SW480 (cell line): Measurements from ENCODE around the gene C1QL2.
A peak's percentile ranks its signal among the peaks of the same experiment; 100 is the strongest.

ENCODE experiments used
- DNase-seq: peaks from one replicate; pipeline ENCODE4 v3.0.0-alpha.2; 2016; ENCODE audit warnings: low spot score

Gene C1QL2

DNA sequence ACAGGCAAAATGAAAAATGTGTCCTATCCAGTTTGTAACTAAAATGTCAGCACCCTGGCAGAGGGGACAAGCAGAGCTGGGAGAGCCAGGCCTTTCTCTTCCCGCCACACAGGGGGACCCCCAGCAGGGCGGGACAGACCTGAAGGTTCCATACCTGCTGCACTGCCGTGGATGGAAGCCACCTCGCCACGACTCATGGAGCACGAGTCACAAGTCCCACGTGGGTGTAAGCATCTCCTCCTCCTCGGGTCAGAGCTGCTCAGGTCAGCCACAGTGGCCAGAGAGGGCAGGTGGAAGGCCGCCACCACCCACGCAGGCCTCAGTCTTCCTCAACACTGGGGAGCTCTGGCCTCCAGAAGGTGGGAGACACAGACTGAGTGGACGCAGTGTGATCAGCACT, 21.0 kb downstream of the C1QL2 start:
- no peak for DNase-seq

DNA sequence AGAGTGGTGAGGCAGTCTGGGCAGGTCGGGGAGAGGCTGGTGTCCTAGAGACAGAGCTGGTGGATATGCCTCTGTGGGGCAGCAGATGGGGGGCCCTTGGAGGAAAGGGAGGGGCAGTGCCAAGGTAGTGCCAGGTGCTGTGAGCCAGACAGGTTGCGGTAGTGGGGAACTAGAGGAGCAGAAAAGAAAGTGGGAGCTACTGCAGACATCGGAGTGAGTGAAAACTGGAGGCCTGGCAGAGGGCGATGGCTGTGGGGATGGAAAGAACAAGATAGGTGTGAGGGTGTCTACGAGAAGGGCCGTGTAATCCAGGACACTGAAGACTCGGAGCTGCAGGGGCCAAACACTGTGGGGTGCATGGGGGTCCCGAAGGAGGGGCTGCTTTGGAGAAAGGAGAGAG, 21.7 kb downstream of the C1QL2 start:
- no peak for DNase-seq

DNA sequence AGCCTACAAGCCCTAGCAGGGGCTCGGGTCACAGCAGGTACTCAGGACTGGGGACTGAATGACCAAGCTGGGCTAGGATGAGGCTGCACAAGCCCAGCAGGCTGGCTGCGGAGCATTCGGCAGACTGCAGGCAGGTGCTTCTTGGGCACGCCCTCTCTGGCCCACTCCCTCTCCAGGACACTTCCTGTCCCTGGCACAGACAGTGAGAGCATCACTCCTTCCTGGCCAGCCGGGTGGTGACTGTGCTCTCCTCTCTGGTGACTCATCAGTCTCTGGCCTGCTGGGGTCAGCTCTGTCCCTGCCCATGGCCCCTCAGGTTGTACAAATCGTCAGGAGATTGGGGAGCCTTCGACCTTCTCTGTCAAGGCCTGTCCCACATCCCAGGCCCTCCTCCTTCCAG, 22.5 kb downstream of the C1QL2 start:
- DNase-seq: peak; percentile 64

DNA sequence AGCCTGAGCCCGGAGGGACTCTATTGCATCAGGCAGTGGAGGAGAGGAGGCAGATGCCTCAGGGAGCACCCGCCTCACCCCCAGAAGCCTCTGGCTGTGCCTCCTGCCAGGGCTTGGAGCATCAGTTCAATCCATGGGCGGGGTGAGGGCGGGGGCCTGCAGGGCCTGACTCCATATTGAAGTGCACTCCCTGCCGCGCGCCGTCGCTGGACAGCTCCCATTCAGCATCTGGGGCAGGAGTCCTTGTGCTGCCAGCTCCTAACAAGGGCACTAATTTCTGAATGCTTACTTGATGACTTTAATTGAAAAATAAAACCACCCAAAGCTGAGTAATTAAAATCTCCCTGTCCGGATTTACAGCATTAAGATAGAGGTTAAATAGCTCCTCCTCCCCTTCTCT, 23.8 kb downstream of the C1QL2 start:
- no peak for DNase-seq

DNA sequence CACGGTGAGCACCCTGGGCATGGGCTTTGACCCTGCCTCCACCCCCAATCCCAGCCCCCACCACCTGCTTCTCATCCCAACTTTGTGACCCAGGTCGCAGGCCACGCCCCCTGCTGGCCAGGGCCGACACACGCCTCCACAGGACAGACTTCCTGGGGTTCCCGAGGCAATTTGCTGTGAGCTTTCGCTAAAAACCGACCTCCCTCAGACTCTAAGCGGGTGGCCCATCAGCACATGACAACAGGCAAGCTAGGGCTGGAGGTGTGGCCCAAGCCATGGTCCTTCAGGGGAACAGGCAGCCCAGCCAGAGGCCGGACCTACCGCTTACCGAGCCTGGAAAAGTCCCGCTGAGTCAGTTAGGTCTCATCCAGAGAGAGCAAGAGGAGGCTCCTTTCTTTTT, 31.9 kb downstream of the C1QL2 start:
- DNase-seq: no peak

DNA sequence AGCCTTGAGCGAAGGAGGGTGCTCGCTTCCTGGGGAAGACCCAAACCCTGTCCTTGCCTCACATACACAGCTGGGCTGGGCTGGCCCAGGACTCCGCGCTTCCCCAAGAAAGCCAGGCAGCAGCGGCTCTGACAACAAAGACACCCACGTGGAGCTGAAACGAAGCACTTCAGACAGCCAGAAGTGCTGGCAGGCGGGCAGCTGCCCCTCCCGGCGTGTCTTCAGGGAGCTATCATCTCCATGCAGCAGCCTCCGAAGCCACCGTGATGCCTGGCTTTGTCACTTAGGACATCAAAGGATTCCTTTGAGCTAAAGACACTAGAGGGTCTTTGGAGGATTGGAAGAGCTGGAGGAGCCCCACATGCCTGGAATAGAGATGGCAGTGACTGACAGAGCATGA, 35.2 kb downstream of the C1QL2 start:
- no peak for DNase-seq

DNA sequence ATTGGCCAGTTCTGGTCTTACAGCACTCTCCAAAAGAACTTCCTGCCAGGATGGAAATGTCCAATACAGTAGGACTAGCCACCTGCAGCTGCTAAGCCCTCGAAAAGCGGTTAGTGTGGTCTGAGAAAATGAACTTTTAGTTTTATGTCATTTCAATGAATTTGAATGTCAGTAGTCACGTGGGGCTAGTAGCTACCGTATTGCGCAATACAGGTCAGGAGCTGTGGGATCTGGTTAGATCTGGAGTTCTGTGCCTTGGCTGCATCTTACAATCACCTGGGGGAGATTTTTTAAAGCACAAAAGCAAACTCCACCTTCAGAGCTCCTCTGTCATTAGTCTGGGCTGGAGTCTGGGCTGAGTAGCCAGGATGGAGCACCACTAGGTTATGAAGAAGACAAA, 35.9 kb downstream of the C1QL2 start:
- DNase-seq: no peak

DNA sequence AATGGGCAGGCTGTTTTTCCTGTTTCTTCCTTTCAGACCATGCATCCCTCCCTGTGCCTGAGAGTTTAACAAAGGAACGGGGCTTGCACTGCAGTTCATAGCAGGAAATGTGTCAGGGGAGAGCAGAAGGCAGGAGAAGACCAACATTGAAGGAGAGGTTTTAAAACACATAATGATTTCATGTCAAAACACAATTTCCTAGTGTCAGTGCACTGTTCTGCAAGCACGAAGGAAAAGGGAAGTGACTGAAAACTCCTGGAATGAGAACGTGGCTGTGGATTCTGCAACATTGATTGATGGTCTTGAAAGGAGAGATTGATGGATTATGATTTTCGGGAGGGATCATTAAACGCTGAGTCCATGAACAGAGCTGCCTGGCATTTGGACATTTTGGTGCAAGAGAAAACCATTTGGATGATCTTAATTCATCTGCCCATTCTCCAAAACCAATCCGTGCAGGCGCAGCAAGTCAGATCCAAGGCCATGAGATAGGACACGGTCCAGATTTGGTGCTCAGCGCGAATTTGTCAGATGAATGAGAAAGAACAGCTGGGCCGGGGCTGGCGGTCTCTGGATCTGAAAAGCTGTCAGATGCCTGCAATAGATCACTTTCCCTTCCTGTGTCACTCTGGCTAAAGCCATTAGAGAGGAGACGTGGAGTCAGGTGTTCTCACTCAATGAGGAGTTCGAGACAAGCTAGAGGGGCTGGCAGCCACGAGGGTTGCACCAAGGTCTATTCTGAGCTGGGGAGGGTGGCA, 38.4 kb downstream of the C1QL2 start:
- no peak for DNase-seq

DNA sequence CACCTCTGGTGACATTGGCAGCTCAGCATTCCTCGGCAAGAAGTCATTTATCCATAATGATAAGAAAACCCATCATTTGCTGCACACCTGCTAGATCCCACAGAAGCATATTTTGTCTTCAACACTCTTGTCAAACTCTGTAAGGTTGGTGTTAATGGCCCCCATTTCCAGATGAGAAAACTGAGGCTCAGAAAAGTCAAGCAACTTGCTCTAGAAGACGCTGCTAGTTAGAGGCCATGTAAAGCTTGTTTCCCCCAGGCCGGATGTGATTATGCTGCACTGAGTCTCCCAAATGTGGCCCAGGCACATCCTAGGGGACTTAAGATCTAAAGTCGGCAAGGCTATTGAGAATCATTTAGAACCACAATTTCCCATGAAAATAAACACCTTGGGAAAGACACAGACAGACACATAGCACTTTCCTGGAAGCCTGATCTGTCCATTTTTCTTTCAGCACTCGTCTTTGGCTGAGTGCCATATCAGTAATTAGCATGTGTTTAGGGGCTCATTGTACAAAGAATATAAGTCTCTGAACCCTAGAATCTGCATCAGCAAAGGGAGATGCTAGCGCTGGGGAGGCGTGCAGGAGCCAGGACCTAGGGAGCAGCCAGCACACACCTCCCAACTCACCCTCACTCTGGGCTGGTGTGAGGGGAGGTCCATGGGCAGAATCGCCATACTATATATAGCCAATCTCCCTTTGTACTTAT, 39.3 kb downstream of the C1QL2 start:
- DNase-seq: no peak

DNA sequence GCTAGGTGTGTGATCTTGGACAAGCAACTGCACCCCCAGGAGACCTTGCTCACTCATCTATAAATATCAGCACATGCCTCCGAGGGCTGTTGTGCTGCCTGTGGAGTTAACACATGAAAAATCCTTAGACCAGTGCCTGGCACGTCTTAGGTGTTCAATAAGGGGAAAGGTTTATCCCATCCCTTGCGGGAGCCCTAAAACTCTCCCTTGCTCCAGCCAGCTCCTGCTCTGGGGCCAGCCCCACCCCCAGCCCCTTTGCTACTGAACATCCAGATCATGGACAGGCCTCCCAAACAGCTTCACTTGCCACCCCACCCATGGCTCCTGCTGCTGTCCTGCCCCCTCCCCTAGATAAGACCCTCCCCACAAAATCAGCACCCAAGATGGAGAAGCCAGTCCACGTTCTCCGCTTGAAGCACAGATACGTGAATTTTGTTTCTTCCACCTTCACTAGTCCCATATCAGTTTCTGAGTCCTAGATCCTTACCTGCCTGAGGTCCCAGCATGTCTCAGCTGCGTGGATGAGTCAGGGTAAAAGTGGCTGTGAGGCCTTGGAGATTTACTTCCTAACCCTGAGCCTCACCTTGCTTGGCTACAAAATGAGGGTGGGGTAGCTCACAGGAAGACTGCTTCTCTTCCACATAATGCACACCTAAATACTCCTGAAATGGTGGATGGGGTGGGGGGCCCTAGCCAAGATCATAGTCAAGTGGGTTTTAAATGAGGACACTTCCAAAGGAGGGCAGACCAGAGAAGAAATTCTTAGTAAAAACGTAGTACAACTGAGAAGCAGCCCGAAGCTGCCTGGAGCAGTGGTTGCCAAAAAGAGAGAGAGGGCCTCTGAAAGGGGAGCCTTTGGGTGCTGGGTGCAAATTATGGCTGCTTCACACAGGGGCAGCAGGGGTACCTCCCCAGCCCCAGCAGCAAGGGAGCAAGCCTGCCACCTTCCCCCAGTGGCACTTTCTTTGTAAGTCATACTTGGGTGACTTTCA, 40.4 kb downstream of the C1QL2 start:
- no peak for DNase-seq

DNA sequence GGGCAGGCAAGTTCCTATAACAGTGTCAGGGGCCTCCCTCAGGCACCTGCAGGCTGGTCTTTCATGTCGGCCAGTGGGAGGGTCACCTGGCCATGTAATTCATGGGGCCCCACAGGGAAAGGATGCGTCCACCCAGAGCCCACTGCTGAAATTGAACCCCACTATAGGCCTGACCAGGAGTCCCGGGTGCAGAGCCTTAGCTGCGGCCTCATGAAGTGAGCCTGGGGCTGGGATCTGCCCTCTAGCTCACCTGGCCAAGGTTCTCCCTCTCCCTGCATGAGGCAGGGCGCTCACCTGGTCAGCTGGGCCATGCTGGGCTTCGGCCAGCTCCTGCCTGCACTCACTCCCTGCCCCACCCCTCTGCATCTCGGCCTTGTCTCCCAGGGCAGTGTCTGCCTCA, 41.1 kb downstream of the C1QL2 start:
- DNase-seq: no peak

DNA sequence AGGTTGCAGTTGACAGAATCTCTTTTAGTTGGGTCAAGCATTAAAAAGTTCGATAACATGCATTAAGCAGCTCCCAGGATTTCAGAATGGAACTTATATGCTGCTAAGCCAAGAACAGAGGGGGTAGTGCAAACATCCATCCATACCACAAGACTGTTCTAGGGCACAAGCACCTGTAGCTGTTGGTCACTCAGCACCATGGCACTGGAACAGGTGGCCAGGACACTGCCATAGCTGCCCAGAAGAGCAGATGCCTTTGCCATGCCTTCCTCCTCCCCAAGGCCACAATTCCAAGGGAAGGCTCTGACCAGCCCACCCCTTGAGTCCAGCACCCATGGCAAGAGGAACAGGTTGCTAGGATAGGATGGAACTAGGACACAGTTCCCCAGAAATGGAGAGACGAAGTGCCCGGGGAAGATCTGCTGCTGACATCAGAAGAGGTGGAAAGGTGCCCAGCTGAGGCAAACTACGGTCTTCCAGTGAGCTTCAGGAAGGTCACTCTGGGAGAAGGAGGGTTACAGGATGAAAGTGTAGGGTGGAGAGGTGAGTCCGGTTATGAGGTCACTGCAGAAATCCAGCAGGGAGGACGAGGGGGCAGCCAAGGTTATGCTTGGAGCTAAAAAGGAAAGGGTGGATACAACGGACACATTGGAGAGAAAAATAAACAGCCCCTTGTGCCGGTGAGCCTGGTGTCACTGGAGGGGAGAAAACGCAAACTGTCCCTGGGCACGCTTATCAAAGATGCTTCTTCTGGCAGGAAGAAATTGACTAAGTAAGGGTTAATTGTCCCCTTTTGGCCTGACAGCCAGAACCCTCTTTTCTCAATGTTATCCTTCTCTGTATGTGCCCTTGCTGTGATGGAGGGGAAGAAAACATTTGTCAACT, 41.9 kb downstream of the C1QL2 start:
- DNase-seq: no peak

DNA sequence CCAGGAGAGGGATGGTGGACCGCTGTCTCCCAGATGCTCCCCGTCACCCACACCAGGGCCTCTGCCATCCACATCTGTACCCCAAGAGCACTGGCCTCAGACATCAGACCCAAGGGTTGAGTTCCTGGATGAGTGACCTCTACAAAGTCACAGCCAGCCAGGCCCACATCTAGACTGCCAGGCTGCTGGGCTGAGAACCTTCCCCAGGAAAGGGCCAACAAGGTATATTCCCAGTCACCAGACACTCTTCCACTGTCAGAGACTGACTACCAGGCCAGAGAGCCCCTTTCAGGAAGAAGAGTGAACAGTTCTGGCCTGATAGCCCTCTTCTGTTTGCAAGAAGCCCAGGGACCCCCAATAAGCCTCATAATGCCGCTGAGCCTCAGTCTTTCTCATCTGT, 44.3 kb downstream of the C1QL2 start:
- no peak for DNase-seq

DNA sequence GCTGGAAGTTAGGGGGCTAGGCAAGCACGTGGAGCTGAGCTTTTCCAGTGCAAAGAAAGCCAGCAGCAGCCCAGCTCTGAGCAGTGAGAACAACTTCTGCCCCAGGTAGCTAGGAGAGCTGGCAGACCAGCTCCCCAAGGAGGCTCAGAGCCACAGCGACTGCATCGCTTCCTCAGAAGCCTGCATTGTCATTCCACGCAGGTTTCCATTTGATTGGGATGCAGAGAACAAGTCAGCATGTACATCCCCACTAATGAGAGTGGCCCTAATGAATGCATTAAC, 45.1 kb downstream of the C1QL2 start:
- DNase-seq: no peak

DNA sequence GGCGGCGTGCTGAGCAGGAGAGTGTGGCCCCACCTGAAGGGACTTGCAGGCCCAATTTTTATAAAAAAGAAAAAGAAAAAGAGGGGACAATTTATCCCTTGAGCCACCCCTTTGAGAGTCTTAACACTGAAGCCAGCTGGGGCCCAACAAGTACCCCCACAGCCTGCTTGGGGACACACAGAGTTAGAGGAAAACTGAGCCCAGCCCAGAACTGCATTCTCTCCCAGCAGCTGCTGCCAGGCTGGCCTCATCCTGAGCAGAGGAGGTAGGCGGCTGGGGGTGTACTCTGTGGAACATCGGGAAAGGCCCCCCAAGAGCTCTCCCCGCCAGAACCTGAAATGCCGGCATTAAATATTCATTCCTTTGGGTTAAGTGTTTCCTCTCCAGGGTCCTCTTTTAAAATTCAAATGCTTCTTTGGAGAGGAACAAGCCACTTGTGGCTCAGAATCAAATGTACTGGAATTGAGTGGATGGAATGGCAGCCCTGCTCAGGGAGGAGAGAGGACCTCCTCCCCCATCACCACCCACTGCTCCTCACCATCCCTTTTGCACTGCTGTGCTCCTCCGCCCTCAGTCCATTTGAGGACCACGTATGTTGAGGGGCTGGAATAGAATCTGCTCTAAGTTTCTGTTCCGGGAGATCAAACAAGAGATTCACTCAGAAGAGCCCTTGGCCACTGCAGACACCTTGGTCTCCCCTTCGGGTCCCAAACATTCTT, 45.6 kb downstream of the C1QL2 start:
- DNase-seq: no peak

DNA sequence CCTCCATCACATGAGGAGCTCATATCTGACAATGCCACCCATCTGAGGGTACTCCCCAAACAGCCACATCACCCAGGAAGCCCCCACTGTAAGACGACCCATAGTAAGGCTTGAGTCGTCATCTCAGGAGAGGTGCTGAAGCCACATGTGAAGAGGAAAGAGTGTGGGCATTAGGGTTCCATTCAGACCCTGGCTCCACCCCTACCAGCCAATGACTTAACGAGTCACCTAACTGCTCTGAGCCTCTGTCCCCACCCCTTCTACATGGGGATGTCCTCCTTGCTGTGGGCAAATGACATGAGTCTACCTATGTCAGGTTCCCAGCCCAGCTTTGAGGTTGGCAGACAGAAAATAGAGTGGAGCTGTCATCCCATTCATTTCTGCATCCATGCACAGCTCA, 46.3 kb downstream of the C1QL2 start:
- no peak for DNase-seq

DNA sequence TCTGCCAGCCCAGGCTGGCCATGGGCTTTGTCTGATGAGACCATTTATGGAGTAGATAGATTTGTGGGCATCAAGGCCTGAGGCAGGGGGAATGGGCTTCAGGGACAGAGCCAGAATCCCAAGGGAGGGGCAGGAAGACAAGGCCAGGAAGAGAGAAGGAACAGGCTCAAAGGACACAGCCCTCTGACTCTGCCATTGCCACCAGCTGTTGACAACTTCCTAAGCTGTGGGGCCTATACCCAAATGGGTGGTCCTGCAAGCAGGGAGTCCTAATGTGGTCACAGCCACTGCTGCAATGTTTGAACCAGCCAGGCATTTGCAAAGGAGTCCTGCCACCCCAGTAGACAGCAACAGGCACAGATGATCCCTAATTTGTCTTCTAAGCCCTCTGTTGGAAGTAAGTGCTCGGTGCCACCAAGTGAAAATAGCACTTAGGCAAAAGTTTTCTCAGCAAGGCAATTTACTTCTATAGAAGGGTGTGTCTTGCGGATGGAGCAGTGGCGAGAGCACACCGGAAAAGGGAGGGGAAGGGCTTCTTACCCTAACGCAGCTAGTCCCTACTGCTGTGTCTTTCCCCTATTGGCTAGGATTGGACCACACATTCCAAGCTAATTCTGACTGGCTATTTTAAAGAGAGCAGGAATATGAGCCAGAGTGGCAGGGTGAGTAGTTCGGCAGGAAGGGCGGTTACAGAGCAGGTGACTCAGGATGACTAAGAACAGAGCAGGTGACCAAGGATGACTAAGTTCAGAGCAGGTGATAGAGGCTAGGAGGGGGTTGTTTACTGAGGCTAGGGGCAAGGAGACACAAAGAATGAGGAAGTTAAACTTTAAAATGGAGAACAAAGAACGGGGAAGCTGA, 47.2 kb downstream of the C1QL2 start:
- DNase-seq: peak; percentile 38

DNA sequence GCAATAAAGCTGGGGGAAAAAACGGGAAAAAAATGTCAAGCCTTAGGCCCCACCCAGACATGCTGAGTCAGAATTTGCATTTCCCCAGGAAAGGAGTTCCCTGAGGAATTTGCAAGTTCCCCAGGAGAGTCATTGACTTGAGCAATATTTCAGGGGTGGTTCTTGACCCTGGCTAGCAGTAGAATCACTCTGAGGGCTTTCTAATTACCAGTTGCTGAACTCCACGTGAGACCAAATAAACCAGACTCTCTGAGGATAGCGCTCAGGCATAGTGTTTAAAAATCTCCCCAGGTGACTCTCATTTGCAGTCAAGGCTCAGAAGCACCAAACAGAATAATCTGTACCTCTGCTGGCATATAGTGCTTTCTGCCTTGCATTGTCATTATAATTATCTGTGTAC, 48.7 kb downstream of the C1QL2 start:
- DNase-seq: no peak

DNA sequence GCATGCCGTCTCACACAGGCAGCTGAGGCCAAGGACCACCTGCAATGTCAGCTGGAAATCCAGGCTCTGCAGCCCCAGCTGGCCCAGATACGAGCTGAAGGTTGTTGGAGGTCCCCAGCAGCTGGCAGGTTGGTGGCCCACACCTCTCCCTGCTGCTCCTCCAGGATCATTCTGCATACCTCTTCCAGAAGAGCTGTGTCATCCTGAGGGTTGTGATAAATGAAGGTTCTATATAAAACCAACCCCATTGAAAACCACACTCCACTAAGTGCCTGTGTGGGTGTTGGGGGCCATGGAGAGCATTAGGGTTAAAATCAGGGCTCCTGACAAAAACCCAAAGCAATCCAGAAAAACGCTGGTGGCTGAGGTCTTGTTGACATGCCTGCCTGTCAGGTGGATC, 50.4 kb downstream of the C1QL2 start:
- no peak for DNase-seq

DNA sequence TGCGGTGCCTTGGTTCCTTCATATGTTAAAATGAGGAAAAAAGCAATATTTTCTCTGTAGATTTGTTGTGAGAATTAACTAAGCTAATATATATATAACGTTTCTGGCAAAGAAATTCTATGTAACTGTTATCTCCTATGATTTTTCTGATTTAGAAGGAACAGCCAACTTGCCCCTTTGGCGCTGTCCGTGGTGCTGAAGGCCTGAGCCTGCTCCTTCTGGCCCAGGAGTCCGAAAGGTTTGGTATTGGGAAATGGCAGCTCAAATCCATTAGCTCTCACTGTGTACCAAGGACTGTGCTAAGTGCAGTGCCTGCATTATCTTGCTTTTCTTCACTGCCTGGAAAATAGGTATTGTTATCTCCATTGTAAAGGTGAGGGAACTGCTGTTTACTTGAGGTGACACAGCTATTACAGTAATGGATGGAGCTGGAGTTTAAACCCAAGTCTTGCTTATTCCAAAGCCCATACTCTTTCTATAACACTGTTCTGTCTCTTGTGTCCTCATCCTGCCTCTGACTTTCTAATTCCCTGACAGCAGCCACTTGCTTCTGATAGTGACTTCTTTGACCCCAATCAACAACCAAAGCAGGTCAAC, 52.2 kb downstream of the C1QL2 start:
- peak; percentile 37 for DNase-seq
